NCI-H82 treated with DMSO at 0.1 percent for 48 hours (cell line): ENCODE results near the gene EPO.

Experiments
- DNase-seq: peaks from one replicate; lab custom pipeline; 2025; ENCODE audit not compliant: unreplicated experiment; lab: John Stamatoyannopoulos, UW

Gene EPO

GRCh38 chr7:100682991-100683658 lies 37.1 kb upstream of the EPO start:
- DNase-seq = no peak

- no peak for DNase-seq
These were observed 36.4 kb upstream of the EPO start for GRCh38 chr7:100683659-100684533.

- no peak for DNase-seq
These were observed 35.7 kb upstream of the EPO start for GRCh38 chr7:100684534-100685042.

GRCh38 chr7:100685049-100685605 lies 35.1 kb upstream of the EPO start:
- DNase-seq = no peak

- DNase-seq = no peak
These were observed 34.6 kb upstream of the EPO start for GRCh38 chr7:100685631-100686145.

GRCh38 chr7:100686201-100686821 lies 34.0 kb upstream of the EPO start:
- no peak for DNase-seq

- DNase-seq = no peak
These were observed 33.5 kb upstream of the EPO start for GRCh38 chr7:100686822-100687211.

GRCh38 chr7:100687261-100687660 lies 33.0 kb upstream of the EPO start:
- DNase-seq = no peak

- DNase-seq = no peak
These were observed 32.4 kb upstream of the EPO start for GRCh38 chr7:100687751-100688300.

GRCh38 chr7:100688326-100688860 lies 31.9 kb upstream of the EPO start:
- DNase-seq = no peak

GRCh38 chr7:100689230-100690135 lies 30.8 kb upstream of the EPO start:
- DNase-seq = no peak

- peak; percentile 47 for DNase-seq
These were observed 28.3 kb upstream of the EPO start for GRCh38 chr7:100691676-100692577.

- no peak for DNase-seq
These were observed 27.7 kb upstream of the EPO start for GRCh38 chr7:100692578-100692961.

GRCh38 chr7:100693312-100694097 lies 26.8 kb upstream of the EPO start:
- no peak for DNase-seq

GRCh38 chr7:100694098-100694745 lies 26.0 kb upstream of the EPO start, which contains the start of gene GIGYF1:
TSS of gene GIGYF1 (minus strand) at chr7:100694250. CDS start at chr7:100688238, 6,012 bp downstream.
- peak; percentile 16 for DNase-seq

GRCh38 chr7:100696123-100696521 lies 24.1 kb upstream of the EPO start:
- DNase-seq = no peak

- no peak for DNase-seq
These were observed 21.2 kb upstream of the EPO start for GRCh38 chr7:100699018-100699417.
